HG03520 (cell line): ENCODE results near the gene ADGRL1.

Experiments
- ATAC-seq: cut with Tn5 transposase; IDR thresholded peaks from one replicate; pipeline ENCODE4 v1.9.1; 2021; ENCODE audit warnings: mild to moderate bottlenecking, moderate library complexity; ENCODE audit not compliant: unreplicated experiment

Gene ADGRL1

DNA sequence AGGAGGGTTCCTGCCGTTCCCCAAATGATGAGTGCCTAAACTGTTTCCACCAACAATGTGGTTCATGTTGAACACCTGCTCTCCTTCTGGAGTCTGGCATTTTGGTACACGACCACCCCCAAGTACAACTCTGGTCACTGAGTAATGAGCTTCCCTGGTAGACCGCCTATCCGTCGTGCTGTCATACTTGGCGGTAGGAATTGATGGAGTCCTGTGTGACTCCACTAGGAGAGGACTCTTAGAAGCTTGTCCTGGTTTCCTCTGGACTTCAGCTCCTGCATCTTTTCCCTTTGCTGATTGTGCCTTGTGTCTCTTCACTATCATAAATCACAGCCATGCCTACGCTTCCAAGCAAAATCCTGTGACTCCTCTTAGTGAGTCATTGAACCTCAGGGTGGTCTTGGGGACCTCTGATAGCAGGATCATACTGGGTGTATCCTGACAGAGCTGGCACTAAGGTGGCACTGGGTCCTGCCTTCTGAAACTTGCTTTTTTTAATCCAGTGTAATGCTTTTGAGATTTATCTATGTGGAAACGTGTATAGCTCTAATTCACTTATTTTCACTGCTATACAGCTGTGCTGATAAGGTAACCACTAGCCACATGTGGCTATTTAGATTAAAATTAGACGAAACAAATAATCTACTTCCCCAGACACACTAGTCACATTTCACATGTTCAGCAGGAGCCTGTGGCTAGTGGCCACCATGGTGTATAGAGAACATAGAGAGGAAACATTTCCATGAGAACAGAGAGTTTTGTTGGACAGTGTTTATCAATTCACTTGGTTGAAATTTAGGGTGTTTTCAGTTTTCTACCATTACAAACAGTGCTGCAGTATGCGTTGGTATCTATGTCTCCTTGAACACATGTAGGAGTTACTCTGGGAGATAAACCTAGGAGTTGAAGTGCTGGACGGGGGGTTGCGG is 63.4 kb downstream of the ADGRL1 start:
- ATAC-seq: no peak

GRCh38 chr19:14141041-14141440 is 64.9 kb downstream of the ADGRL1 start:
- no peak for ATAC-seq

- no peak for ATAC-seq
Observed at GRCh38 chr19:14139944-14140343, 66.0 kb downstream of the ADGRL1 start.

- no peak for ATAC-seq
Observed at GRCh38 chr19:14138576-14139265, 67.2 kb downstream of the ADGRL1 start.

DNA sequence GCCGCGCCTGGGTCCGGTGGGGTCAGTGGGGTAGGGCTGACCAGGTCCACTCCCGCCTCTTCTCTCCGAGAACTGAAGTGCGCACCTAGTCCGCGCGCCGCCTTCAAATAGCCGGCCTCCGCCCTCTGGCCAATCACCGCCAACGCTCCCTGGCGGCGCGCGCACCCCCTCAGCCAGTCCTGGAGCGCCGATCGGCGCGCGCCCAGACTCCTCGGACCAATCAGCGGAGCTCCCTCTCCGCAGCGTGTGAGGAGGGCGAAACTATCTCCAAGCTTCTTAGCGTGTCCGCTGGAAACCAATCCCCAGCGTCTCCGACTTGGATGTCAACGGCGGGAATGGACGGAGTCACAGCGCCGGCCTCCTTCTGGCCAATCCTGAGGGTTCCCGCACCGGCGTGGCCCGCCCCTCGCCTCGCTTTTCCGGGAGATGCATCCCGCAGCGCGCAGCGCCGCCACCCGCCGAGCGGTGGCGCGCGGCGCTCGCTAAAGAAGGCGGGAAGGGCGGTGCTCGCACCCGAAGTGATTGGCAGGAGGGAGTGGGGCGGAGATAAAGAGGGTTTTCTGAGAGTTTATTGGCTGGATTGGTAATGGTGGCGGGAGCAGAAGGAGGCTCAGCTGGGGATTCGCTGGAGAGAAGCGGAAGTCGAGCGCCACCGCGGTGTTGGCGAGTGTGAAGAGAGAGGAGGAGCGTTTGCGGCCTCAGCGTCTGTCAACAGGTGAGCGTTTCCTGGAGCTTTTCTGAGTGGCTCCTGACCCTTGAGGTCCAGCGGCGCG is 69.3 kb downstream of the ADGRL1 start, which contains the start of gene ASF1B:
Gene ASF1B (minus strand): TSS at position 81 of the 773 bp plus-strand sequence. CDS start 133 bp downstream, outside the sequence.
- ATAC-seq: peak; percentile 76

DNA sequence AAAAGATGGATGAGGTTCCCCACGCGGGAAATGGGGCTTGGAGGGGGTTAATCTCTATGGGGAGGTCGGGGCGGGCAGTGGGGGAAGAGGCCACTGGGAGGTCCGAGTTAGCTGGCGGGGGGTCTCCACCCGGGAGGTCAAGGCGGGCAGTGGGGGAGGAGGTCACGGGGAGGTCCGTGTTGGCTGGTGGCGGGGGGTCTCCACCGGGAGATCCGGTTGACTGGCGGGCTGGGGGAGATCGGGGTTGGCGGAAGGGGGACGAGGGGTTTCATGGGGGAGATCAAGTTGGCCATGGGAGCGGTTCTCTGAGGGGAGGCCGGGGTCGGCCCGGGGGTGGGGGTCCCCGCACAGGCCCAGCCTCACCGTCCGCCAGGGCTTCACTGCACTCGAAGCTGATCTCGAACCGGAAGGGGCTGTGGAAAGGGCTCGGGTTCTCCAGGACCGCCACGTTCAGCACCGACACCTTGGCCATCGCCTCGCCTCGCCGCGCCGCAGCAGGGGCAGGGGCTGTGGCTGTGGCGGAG is 69.9 kb downstream of the ADGRL1 start:
- no peak for ATAC-seq

GRCh38 chr19:14135355-14135754 is 70.6 kb downstream of the ADGRL1 start:
- no peak for ATAC-seq

DNA sequence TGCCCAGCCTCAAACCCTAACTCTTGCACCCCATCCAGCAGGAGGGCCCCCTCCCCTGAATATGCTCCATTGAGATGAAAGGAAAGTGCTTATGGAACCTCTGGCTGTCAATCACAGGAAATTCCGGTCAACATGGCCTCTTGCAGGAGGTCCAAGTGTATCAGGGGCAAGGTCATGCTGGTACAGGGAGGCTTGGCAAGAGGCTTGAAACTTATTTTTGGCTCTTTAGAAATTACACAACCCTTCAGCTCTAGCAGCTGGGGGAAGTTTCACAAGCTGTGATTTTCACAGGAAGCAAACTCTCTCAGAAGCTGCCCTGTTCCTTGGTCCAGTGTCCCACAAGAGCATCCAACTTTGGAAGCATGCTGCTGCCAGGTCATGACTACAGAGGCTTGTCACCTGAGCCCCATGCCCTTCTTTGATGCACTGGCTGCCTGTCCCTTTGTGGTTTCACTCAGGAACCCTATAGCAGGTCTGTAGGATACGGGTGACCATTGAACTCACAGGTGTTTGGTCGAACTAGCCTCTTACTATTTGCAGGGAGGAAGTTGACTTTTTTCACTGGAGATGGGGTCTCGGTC is 78.0 kb downstream of the ADGRL1 start:
- ATAC-seq: no peak

GRCh38 chr19:14127176-14127575 is 78.8 kb downstream of the ADGRL1 start:
- ATAC-seq: no peak

GRCh38 chr19:14122924-14123323 is 83.0 kb downstream of the ADGRL1 start:
- ATAC-seq: no peak

DNA sequence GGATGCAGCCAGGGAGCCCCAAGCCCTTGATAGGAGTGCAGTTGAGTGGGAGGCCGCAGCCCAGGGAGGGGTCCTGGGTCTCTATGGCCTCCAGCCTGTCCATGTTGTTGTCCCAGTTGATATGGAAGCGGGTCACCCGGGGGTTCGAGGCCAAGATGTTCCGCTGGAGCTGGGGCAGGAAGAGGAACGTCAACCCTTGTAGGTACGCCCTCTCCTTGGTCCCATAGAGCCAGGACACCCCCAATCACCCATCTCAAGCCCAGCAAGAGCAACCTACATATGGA is 85.5 kb downstream of the ADGRL1 start:
- no peak for ATAC-seq

DNA sequence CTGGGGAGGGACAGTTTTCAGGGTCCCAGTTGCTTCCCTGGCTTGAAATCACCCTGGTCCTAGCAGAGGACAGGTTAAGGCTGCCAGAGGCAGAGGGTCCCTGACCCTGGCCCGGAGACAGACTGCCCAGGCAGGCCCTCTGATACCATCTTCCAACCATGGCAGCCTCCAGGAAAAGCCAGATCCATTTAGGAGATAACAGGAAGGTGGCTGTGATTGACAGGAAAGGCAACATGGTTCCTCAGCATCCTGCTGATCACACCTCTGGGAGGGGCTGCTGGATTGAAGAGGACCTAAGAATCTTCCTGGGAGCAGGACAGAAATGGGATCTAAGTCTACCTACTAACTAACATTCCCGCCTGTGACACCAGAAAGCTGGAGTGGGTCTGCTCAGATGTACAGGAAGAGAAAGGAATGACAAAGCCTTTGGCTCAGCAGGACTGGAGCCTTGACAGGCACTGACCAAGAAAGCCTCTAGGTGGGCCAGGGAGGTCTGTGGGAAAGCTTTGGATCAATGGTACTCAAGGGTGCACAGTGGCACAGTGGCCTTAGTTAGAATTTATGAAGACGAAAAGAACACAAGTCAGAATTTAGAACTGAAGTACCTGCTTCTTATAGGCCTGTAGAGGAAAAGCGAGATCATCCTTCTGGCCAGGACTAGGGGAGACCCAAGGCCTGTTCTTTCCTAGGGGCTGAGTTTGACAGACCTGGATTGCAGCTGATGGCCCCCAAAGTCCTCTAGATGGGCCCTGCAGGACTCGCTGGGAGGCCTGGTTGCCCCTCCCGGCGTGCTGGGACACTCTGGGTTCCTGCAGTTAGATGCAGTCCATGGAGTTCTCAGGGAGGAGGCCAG is 86.1 kb downstream of the ADGRL1 start:
- ATAC-seq: no peak

DNA sequence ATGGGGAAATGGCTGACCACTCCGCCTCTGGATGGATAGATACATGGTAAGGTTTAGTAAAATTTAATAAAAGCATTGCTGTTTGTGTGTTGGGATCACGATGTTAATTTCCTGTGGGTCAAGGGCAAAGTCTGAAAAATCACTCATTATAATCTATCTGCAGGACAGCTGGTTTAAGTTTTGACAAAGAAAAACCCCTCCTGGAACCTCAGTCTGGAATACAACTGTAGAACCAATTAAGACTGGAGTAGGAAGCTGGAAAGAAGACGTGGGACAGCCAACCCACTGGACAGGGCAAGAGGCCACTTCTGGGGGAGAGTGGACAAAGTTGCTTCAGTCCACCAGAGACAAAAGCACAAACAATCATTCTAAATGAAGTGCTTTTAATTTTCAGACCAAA is 86.8 kb downstream of the ADGRL1 start:
- ATAC-seq: no peak

- peak; percentile 19 for ATAC-seq
Observed at GRCh38 chr19:14118165-14119051, 87.6 kb downstream of the ADGRL1 start.

DNA sequence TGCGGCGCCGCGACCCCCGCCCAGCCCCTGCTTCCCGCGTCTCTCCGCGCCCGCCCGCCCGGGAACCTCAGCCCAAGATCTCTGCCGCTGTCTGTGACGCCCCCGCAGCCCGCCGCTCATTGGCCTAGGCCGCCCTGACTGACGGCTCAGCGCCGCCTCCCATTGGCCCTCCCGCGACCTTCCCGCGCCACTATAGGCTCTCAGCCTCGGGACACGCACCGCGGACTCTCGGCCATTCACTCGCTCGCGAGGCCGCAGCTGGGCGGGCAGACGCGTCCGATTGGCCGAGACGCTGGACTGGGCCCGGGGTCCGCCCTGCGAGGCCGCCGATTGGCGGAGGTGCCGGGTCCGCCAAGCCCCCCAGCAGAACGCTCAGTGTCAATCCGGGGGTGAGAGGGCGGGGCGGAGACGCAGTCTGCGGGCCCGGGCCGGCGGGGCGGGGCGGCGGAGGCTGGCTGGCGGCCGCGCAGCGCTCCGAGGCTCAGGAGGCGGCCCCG is 88.3 kb downstream of the ADGRL1 start, which contains the start of gene PRKACA:
Gene PRKACA (minus strand): TSS at position 95 of the 497 bp plus-strand sequence. CDS start 215 bp downstream, outside the sequence.
- peak; percentile 84 for ATAC-seq

DNA sequence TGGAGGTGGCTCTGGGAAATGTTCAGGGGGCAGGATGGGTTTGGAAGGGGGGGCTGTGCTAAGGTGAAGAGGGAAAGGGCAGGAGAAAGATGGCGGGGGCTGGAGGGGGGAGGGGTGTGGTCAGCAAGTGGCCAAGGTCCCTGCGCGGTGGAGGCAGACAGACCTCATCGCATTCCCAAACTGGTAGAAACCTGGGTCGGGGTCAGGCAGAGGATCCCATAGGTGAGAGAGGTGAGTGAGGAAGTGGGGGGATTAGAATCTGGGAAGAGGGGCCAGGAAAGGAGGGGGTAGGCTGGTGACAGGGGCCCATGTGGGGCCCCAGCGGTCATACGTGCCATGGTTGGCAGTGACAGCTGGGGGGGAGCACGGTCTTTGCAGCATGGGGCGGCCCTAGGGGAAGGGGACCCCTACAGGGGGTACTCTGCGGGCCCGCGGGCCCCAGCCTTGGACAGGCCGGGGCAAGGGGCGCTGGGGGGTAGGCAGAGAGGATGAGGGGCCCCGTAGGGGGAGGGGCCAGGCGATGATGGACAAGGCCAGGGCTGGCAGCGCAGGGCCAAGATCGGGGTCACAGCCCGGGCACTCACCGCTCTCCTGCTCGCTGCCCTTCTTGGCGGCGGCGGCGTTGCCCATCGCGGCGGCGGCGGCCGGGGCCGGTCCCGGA is 88.9 kb downstream of the ADGRL1 start:
- ATAC-seq: no peak

GRCh38 chr19:14116525-14116917 is 89.4 kb downstream of the ADGRL1 start:
- ATAC-seq: no peak

- ATAC-seq: no peak
Observed at GRCh38 chr19:14115756-14116155, 90.2 kb downstream of the ADGRL1 start.
